Activated naive CD4-positive, alpha-beta T cell treated with anti-CD3 and anti-CD28 coated beads for 36 hours (primary cell): ENCODE data around the gene PRR13. TPM values are rescaled to one million over a fixed set of nuclear protein-coding genes. Genes with fewer than 3 reads are reported as not detected.
"Not testable (repeated sequence)": the region's sequence is repeated elsewhere in the genome, so short reads cannot be mapped to it uniquely, and the experiment has no call there.

Experiments
- CTCF ChIA-PET: fragments of 350-600 bp; sonication (Branson Sonifier 250); formaldehyde crosslinking; loops from one replicate; lab custom pipeline; 2021; ENCODE audit warnings: antibody characterized with exemption; lab: Charles Lee
- DNase-seq: peaks from one replicate; pipeline ENCODE4 v3.0.0-alpha.2; 2020
- H3K27ac Mint-ChIP-seq: one replicate; pipeline ENCODE4 v1.8.0; 2021; ENCODE audit warnings: mild to moderate bottlenecking, mixed read lengths
- H3K27me3 Mint-ChIP-seq: one replicate; pipeline ENCODE4 v1.8.0; 2021; ENCODE audit warnings: low read depth, mixed read lengths
- H3K36me3 Mint-ChIP-seq: one replicate; pipeline ENCODE4 v1.8.0; 2021; ENCODE audit warnings: low read depth, mixed read lengths
- H3K4me1 Mint-ChIP-seq: one replicate; pipeline ENCODE4 v1.8.0; 2021; ENCODE audit warnings: low read depth, mixed read lengths
- H3K4me3 Mint-ChIP-seq: one replicate; pipeline ENCODE4 v1.8.0; 2021; ENCODE audit warnings: mild to moderate bottlenecking, moderate library complexity, mixed read lengths
- H3K9me3 Mint-ChIP-seq: one replicate; pipeline ENCODE4 v1.8.0; 2021; ENCODE audit warnings: mixed read lengths
- intact Hi-C: fragments of 100-400 bp; cut with micrococcal nuclease; formaldehyde crosslinking; loops from one replicate; pipeline ENCODE4 v1.15.1; 2023
- total RNA-seq, 2 experiments: library from RNA; stranded (reverse); gene quantifications; one replicate each; pipeline ENCODE4 v1.2.3, GENCODE V29; 2021

Gene PRR13
- total RNA-seq, 2 experiments from 2014 or later, result 207 to 216 TPM

- Mint-ChIP-seq H3K4me3 (no peak overlapping the region), H3K9me3 (no peaks in the 10 kb centered on the region), H3K27ac (peak overlapping the region; percentile 27), H3K36me3 (peaks cover 59% of the 10 kb centered on the region), H3K27me3 (no peaks in the 10 kb centered on the region), H3K4me1 (peaks cover 51% of the 10 kb centered on the region)
- DNase-seq, result no peak
- CTCF ChIA-PET, result interaction anchor here (0.6 to 5.3 kb wide), 13 partner anchors 13 to 150 kb away, joined by 3 to 40 read pairs (median 4); partner anchors contain the start of gene TARBP2
- intact Hi-C loops, result no loop called here
Measured at GRCh38 chr12:53476769-53477209, 35.3 kb downstream of the PRR13 start.

- intact Hi-C loops, result no loop called here
- H3K4me3 Mint-ChIP-seq, result no peak overlapping the region
- H3K36me3 Mint-ChIP-seq, result peaks cover 48% of the 10 kb centered on the region
- peaks cover 32% of the 10 kb centered on the region for H3K4me1 Mint-ChIP-seq
- peak overlapping the region; percentile 30 for H3K27ac Mint-ChIP-seq
- no peak for DNase-seq
- H3K9me3 Mint-ChIP-seq, result no peaks in the 10 kb centered on the region
- CTCF ChIA-PET, result interaction anchor here (0.6 to 2.0 kb wide), 3 partner anchors 29 to 133 kb away, joined by 3 to 5 read pairs (median 5); no protein-coding TSS in a partner anchor
- H3K27me3 Mint-ChIP-seq, result no peaks in the 10 kb centered on the region
Measured at GRCh38 chr12:53478865-53479264, 37.3 kb downstream of the PRR13 start.

GRCh38 chr12:53479331-53479730 lies 37.8 kb downstream of the PRR13 start:
- no peaks in the 10 kb centered on the region for H3K9me3 Mint-ChIP-seq
- DNase-seq, result no peak
- CTCF ChIA-PET, result interaction anchor here (0.6 to 2.0 kb wide), 2 partner anchors 29 to 163 kb away, joined by 4 to 5 read pairs; no protein-coding TSS in a partner anchor
- H3K4me1 Mint-ChIP-seq, result peaks cover 28% of the 10 kb centered on the region
- no peaks in the 10 kb centered on the region for H3K27me3 Mint-ChIP-seq
- H3K36me3 Mint-ChIP-seq, result peaks cover 44% of the 10 kb centered on the region
- intact Hi-C loops, result no loop called here
- no peak overlapping the region for H3K4me3 Mint-ChIP-seq
- peak overlapping the region; percentile 30 for H3K27ac Mint-ChIP-seq

- Mint-ChIP-seq H3K36me3 (peaks cover 32% of the 10 kb centered on the region), H3K4me1 (peaks cover 15% of the 10 kb centered on the region), H3K27ac (no peak overlapping the region), H3K27me3 (no peaks in the 10 kb centered on the region), H3K4me3 (no peak overlapping the region), H3K9me3 (no peaks in the 10 kb centered on the region)
- DNase-seq, result no peak
- intact Hi-C loops, result no loop called here
- CTCF ChIA-PET, result interaction anchor here (0.6 to 3.0 kb wide), 4 partner anchors 12 to 84 kb away, joined by 3 to 16 read pairs (median 6); partner anchors contain the start of gene NPFF
Measured at GRCh38 chr12:53480491-53481442, 39.2 kb downstream of the PRR13 start.

GRCh38 chr12:53481458-53481857 lies 39.9 kb downstream of the PRR13 start:
- intact Hi-C loops, result not testable (repeated sequence)
- peak overlapping the region; percentile 54 for H3K27ac Mint-ChIP-seq
- CTCF ChIA-PET, result interaction anchor here (0.6 to 3.0 kb wide), 7 partner anchors 8 to 129 kb away, joined by 3 to 16 read pairs (median 4); partner anchors contain the start of gene NPFF

GRCh38 chr12:53481939-53482586 lies 40.5 kb downstream of the PRR13 start:
- no peak overlapping the region for H3K4me3 Mint-ChIP-seq
- CTCF ChIA-PET, result interaction anchor here (0.6 to 3.0 kb wide), 7 partner anchors 8 to 129 kb away, joined by 3 to 16 read pairs (median 4); partner anchors contain the start of gene NPFF

More at GRCh38 chr12:53481458-53481857, 39.9 kb downstream of the PRR13 start:
- H3K36me3 Mint-ChIP-seq, result peaks cover 30% of the 10 kb centered on the region
- not testable (repeated sequence) for H3K4me1 Mint-ChIP-seq, H3K9me3 Mint-ChIP-seq, H3K27me3 Mint-ChIP-seq, H3K4me3 Mint-ChIP-seq, DNase-seq

GRCh38 chr12:53482626-53483168 lies 41.2 kb downstream of the PRR13 start:
- Mint-ChIP-seq H3K4me1 (peaks cover 2% of the 10 kb centered on the region), H3K9me3 (no peaks in the 10 kb centered on the region), H3K4me3 (no peak overlapping the region), H3K36me3 (peaks cover 25% of the 10 kb centered on the region), H3K27me3 (no peaks in the 10 kb centered on the region), H3K27ac (no peak overlapping the region)
- CTCF ChIA-PET, result interaction anchor here (0.5 to 3.0 kb wide), 5 partner anchors 10 to 130 kb away, joined by 3 to 16 read pairs (median 4); no protein-coding TSS in a partner anchor
- no peak for DNase-seq
- intact Hi-C loops, result no loop called here

More at GRCh38 chr12:53481939-53482586, 40.5 kb downstream of the PRR13 start:
- Mint-ChIP-seq H3K4me1 (peaks cover 4% of the 10 kb centered on the region), H3K27me3 (no peaks in the 10 kb centered on the region), H3K9me3 (no peaks in the 10 kb centered on the region), H3K36me3 (peaks cover 26% of the 10 kb centered on the region), H3K27ac (peak overlapping the region; percentile 54)
- DNase-seq, result no peak
- intact Hi-C loops, result no loop called here

- CTCF ChIA-PET, result interaction anchor here (0.5 to 3.0 kb wide), 3 partner anchors 10 to 130 kb away, joined by 3 to 16 read pairs (median 5); no protein-coding TSS in a partner anchor
- H3K9me3 Mint-ChIP-seq, result no peaks in the 10 kb centered on the region
- no peak overlapping the region for H3K4me3 Mint-ChIP-seq
- no peaks in the 10 kb centered on the region for H3K27me3 Mint-ChIP-seq
- peaks cover 2% of the 10 kb centered on the region for H3K4me1 Mint-ChIP-seq
- H3K36me3 Mint-ChIP-seq, result peaks cover 24% of the 10 kb centered on the region
- DNase-seq, result no peak
- peak overlapping the region; percentile 39 for H3K27ac Mint-ChIP-seq
- intact Hi-C loops, result no loop called here
Measured at GRCh38 chr12:53483225-53483978, 41.9 kb downstream of the PRR13 start.

- no peak for DNase-seq
- CTCF ChIA-PET, result interaction anchor here (0.9 to 3.0 kb wide), 2 partner anchors 9 to 131 kb away, joined by 5 to 16 read pairs; no protein-coding TSS in a partner anchor
- Mint-ChIP-seq H3K27me3 (no peaks in the 10 kb centered on the region), H3K4me3 (no peak overlapping the region), H3K36me3 (peaks cover 19% of the 10 kb centered on the region), H3K4me1 (peaks cover 2% of the 10 kb centered on the region), H3K27ac (peak overlapping the region; percentile 15), H3K9me3 (no peaks in the 10 kb centered on the region)
- intact Hi-C loops, result no loop called here
Measured at GRCh38 chr12:53483979-53484377, 42.4 kb downstream of the PRR13 start.

GRCh38 chr12:53484686-53485575 lies 43.4 kb downstream of the PRR13 start:
- peak overlapping the region; percentile 36 for H3K27ac Mint-ChIP-seq
- DNase-seq, result no peak
- no peaks in the 10 kb centered on the region for H3K27me3 Mint-ChIP-seq
- intact Hi-C loops, result no loop called here
- peaks cover 2% of the 10 kb centered on the region for H3K4me1 Mint-ChIP-seq
- H3K9me3 Mint-ChIP-seq, result no peaks in the 10 kb centered on the region
- CTCF ChIA-PET, result no interaction called here
- H3K4me3 Mint-ChIP-seq, result no peak overlapping the region
- H3K36me3 Mint-ChIP-seq, result peaks cover 14% of the 10 kb centered on the region
